Fibroblast of lung (primary cell): Measurements from ENCODE around the gene EPS8L3.

Experiments used
- EZH2 ChIP-seq: IDR thresholded peaks from 2 replicates; pipeline ENCODE4 v1.5.1; 2012; ENCODE audit warnings: low read length, control low read depth, mild to moderate bottlenecking; ENCODE audit errors: missing control alignments
- TF ChIP-seq, protein P1 (sequence below), 2 donors: IDR thresholded peaks in 1 of 2; conservative IDR thresholded peaks in 1 of 2; 1 replicate in 1 of 2; 2 replicates in 1 of 2; pipeline ENCODE4 v1.5.1; 2011 to 2012; ENCODE audit warnings: low read length in 2 of 2, control low read depth in 1 of 2, inconsistent platforms in 1 of 2, low read depth in 1 of 2, mild to moderate bottlenecking in 1 of 2

DNA sequence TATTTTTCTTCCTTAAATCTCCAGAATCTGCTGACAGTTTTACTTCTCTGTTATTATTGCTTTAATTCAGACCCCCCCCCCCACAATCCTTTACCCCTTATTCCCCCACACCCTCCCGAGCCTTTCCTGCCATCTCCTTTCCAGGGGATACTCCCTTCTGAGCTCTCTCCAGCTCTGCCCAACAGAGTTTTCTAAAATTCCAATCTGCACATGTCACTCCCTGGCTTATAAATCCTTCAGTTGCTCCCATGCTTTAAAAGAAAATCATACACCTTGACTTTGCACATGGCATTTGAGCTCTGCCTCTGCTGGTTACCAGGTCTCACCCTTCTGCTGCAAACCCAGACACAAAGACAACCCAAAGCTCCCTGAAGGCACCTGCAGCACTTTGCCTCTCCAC is 11.7 kb upstream of the EPS8L3 start:
- TF ChIP-seq, protein P1, sequence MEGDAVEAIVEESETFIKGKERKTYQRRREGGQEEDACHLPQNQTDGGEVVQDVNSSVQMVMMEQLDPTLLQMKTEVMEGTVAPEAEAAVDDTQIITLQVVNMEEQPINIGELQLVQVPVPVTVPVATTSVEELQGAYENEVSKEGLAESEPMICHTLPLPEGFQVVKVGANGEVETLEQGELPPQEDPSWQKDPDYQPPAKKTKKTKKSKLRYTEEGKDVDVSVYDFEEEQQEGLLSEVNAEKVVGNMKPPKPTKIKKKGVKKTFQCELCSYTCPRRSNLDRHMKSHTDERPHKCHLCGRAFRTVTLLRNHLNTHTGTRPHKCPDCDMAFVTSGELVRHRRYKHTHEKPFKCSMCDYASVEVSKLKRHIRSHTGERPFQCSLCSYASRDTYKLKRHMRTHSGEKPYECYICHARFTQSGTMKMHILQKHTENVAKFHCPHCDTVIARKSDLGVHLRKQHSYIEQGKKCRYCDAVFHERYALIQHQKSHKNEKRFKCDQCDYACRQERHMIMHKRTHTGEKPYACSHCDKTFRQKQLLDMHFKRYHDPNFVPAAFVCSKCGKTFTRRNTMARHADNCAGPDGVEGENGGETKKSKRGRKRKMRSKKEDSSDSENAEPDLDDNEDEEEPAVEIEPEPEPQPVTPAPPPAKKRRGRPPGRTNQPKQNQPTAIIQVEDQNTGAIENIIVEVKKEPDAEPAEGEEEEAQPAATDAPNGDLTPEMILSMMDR (conservative IDR thresholded peaks at IDR 0.05 in 1 of 2, IDR thresholded peaks at IDR 0.05 in 1 of 2; ENCODE audit: low read depth in 1 of 2, low read length in 2 of 2): no peak
- no peak for TF ChIP-seq EZH2
